GM18526 (cell line): Measurements from ENCODE around the gene B3GALT4.

ENCODE experiments used
- POLR2A ChIP-seq: IDR thresholded peaks from 3 replicates; pipeline ENCODE4 v1.6.1; 2011; ENCODE audit not compliant: insufficient read length; ENCODE audit errors: extremely low read depth

B3GALT4 gene, protein sequence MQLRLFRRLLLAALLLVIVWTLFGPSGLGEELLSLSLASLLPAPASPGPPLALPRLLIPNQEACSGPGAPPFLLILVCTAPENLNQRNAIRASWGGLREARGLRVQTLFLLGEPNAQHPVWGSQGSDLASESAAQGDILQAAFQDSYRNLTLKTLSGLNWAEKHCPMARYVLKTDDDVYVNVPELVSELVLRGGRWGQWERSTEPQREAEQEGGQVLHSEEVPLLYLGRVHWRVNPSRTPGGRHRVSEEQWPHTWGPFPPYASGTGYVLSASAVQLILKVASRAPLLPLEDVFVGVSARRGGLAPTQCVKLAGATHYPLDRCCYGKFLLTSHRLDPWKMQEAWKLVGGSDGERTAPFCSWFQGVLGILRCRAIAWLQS

GRCh38 chr6:33276864-33277662 lies at the start of gene B3GALT4:
Gene B3GALT4 (plus strand): TSS chr6:33277123. CDS start chr6:33277420, 297 bp downstream.
- peak; percentile 68 for TF ChIP-seq POLR2A

- TF ChIP-seq POLR2A: no peak
Observed at GRCh38 chr6:33235221-33235634, 41.7 kb upstream of the B3GALT4 start.

DNA sequence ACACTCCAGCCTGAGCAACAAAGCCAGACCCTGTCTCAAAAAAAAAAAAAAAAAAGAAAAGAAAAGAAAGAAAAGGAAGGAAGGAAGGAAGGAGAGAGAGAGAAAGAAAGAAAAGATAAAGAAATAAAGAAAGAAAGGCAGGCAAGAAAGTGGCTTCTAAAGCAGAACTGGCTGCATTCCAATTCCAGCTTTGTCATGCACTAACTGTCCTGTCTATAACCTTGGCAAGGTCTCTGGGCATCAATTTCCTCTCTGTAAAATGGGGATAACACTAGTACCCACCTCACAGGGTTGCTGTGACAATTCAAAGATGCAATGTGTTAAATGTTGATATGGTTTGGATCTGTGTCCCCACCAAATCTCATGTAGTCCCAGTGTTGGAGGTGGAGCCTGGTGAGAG lies 40.6 kb upstream of the B3GALT4 start:
- no peak for TF ChIP-seq POLR2A

DNA sequence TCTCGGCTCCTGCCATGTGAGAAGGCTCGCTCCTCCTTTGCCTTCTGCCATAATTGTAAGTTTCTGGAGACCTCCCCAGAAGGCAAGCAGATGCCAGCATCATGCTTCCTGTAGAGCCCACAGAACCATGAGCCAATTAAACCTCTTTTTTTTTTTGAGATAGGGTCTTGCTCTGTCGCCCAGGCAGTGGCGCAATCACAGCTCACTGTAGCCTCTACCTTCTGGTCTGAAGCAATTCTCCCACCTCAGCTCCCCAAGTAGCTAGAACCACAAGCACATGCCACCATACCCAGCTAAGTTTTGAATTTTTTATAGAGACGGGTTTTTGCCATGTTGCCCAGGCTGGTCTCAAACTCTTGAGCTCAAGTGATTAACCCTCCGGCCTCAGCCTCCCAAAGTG lies 40.1 kb upstream of the B3GALT4 start:
- TF ChIP-seq POLR2A: no peak

- no peak for TF ChIP-seq POLR2A
Observed at GRCh38 chr6:33237741-33238140, 39.2 kb upstream of the B3GALT4 start.

DNA sequence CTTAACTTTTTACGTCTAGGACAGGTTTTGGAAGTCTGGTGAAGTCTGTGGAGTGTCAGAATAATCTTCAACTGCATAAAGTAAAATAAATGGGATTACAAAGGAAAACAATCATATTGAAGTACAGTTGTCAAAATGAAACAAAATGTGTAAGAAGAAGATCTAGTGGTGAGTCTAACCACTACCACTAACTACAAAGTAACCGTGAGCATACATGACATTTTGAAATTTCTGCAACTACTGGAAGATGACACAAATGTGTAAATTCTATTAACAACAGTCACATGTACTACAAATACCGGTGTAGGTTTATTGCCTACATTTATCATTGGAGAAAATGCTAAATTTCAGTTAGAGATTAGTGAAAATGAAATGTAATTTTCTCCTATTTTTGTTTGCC lies 35.0 kb upstream of the B3GALT4 start:
- TF ChIP-seq POLR2A: no peak

DNA sequence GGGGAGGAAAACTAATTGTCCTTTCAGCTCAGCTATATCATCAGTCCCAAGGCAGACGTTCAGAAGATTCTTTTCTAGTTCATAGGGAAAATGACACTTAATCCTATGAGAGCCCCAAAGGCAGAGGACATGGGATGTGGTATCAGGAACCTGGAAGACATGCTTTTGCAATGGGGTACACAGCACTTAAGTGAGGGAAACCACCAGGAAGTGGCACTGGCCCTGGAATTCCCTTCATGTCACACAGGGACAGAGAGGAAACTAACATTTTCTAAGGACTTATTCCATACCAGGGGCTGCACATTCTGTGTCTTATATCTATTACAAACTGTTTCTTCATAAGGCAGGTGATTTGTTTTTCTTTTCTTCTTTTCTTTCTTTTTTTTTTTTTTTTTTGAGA lies 33.4 kb upstream of the B3GALT4 start:
- no peak for TF ChIP-seq POLR2A

GRCh38 chr6:33247977-33248642 lies 28.8 kb upstream of the B3GALT4 start:
- no peak for TF ChIP-seq POLR2A

DNA sequence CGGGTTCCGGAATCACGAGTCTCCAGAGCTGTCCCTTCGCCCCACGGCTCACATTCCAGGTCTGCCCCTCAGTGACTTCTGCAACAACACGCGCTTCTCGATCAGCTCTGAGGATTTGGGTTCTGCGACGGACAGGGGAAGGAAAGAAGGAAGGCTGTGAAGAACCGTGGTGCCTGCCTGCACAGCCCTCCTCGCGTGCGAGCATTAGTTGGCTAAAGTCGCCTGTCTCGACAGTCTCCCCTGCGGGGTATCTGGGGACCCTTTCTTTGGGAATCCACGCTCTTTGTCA lies 28.3 kb upstream of the B3GALT4 start:
- no peak for TF ChIP-seq POLR2A

- TF ChIP-seq POLR2A: peak; percentile 87
Observed at GRCh38 chr6:33248932-33249731, 27.8 kb upstream of the B3GALT4 start.

GRCh38 chr6:33249732-33250630 lies 26.9 kb upstream of the B3GALT4 start:
- TF ChIP-seq POLR2A: no peak

DNA sequence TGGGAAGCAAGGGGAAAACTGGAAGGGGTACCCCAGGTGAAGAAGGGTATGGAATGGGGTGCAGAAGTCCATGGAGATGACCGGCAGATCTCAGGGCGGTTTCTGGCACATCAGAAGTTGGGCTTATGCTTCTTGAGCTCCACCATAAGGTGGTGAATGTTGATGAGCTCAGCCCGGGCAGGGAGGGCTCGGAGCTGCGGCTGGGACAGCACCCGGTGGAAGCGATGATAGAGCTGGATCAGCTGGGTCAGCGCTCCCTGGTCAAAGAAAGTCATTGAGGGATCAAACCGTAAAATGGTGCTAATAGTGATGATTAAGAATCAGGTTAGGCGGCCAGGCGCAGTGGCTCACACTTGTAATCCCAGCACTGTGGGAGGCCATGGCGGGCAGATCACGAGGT lies 26.2 kb upstream of the B3GALT4 start:
- no peak for TF ChIP-seq POLR2A

GRCh38 chr6:33251395-33252012 lies 25.4 kb upstream of the B3GALT4 start:
- TF ChIP-seq POLR2A: no peak

GRCh38 chr6:33252759-33253158 lies 24.2 kb upstream of the B3GALT4 start:
- TF ChIP-seq POLR2A: no peak

GRCh38 chr6:33254591-33254990 lies 22.3 kb upstream of the B3GALT4 start:
- no peak for TF ChIP-seq POLR2A
